H1 (cell line): ENCODE data around the gene MYO1G. TPM values are rescaled to one million over a fixed set of nuclear protein-coding genes. Genes with fewer than 3 reads are reported as not detected.
A peak's percentile ranks its signal among the peaks of the same experiment; 100 is the strongest.

Source experiments
- CTCF ChIA-PET: fragments of 300-600 bp; sonication (Branson Sonifier 250); formaldehyde crosslinking; loops from one replicate; lab custom pipeline; 2021; ENCODE audit not compliant: partially characterized antibody; lab: Charles Lee
- POLR2A ChIA-PET: fragments of 300-600 bp; sonication (Branson Sonifier 250); formaldehyde crosslinking; loops from one replicate; lab custom pipeline; 2021; ENCODE audit warnings: inconsistent platforms; ENCODE audit not compliant: partially characterized antibody; lab: Charles Lee
- DNase-seq, 2 experiments: peaks; one replicate each; pipeline versions ENCODE4 v3.0.0 to v3.0.0-alpha.2; 2010 to 2022; ENCODE audit warnings: low spot score in 2 of 2, low read depth in 1 of 2, mixed read lengths in 1 of 2
- FAIRE-seq: peaks from 2 replicates; lab custom pipeline; 2011; peaks lifted over from hg19 to GRCh38; lab: Jason Lieb, UNC
- H2AFZ ChIP-seq: 2 replicates; pipeline ENCODE4 v1.8.1; 2012; ENCODE audit warnings: low read length, inconsistent platforms
- H2AK5ac ChIP-seq: 2 replicates; pipeline ENCODE4 v1.6.1; 2013; ENCODE audit warnings: low read depth, low read length
- H2BK120ac ChIP-seq: replicated peaks from 2 replicates; pipeline ENCODE3; 2013; ENCODE audit warnings: low read depth, low read length, inconsistent platforms
- H2BK12ac ChIP-seq: 2 replicates; pipeline ENCODE4 v1.6.1; 2013; ENCODE audit warnings: low read depth, low read length
- H2BK15ac ChIP-seq: 2 replicates; pipeline ENCODE4 v1.6.1; 2013; ENCODE audit warnings: low read length
- H2BK20ac ChIP-seq: 2 replicates; pipeline ENCODE4 v1.6.1; 2013; ENCODE audit warnings: low read length
- H2BK5ac ChIP-seq: 2 replicates; pipeline ENCODE4 v1.6.1; 2013; ENCODE audit warnings: low read depth, low read length
- H3K14ac ChIP-seq: 2 replicates; pipeline ENCODE4 v1.6.1; 2013; ENCODE audit warnings: inconsistent platforms; ENCODE audit not compliant: insufficient read length
- H3K18ac ChIP-seq: 2 replicates; pipeline ENCODE4 v1.6.1; 2013; ENCODE audit warnings: low read length; ENCODE audit errors: extremely low read depth
- H3K23ac ChIP-seq: 2 replicates; pipeline ENCODE4 v1.6.1; 2013; ENCODE audit warnings: inconsistent platforms; ENCODE audit not compliant: insufficient read length
- H3K23me2 ChIP-seq: 2 replicates; pipeline ENCODE4 v1.6.1; 2013; ENCODE audit warnings: low read depth, low read length
- H3K27ac ChIP-seq: 2 replicates; pipeline ENCODE4 v1.6.1; 2011; ENCODE audit warnings: low read depth, low read length, inconsistent platforms
- H3K27me3 ChIP-seq, 4 experiments: replicated peaks in 1 of 4; 1 replicate in 1 of 4; 2 replicates in 3 of 4; pipeline versions ENCODE4 v1.6.1 to v1.8.1; 2011 to 2013; ENCODE audit warnings: low read length in 3 of 4, mild to moderate bottlenecking in 3 of 4, inconsistent platforms in 2 of 4, mixed read lengths in 2 of 4, moderate library complexity in 1 of 4; ENCODE audit not compliant: control insufficient read depth in 3 of 4, insufficient read depth in 3 of 4; ENCODE audit errors: extremely low read depth in 1 of 4
- H3K36me3 ChIP-seq, 4 experiments: 2 replicates each; pipeline versions ENCODE4 v1.6.1 to v1.8.1; 2011 to 2013; ENCODE audit warnings: mild to moderate bottlenecking in 4 of 4, low read length in 3 of 4, moderate library complexity in 2 of 4, control low read depth in 1 of 4, inconsistent platforms in 1 of 4; ENCODE audit not compliant: insufficient read depth in 4 of 4, control insufficient read depth in 2 of 4
- H3K4ac ChIP-seq: replicated peaks from 2 replicates; pipeline ENCODE3; 2013; ENCODE audit warnings: low read length, low read depth, mixed read lengths, inconsistent platforms; ENCODE audit not compliant: insufficient read length
- H3K4me1 ChIP-seq, 4 experiments: replicated peaks in 1 of 4; 1 replicate in 1 of 4; 2 replicates in 3 of 4; pipeline versions ENCODE4 v1.6.1 to v1.8.1; 2011 to 2013; ENCODE audit warnings: low read length in 3 of 4, inconsistent platforms in 2 of 4, mixed read lengths in 1 of 4; ENCODE audit not compliant: insufficient read depth in 4 of 4, control insufficient read depth in 3 of 4
- H3K4me2 ChIP-seq, 2 experiments: 2 replicates each; pipeline versions ENCODE4 v1.6.1 to v1.8.1; 2011 to 2013; ENCODE audit warnings: low read depth in 2 of 2, low read length in 2 of 2, control low read depth in 1 of 2, inconsistent platforms in 1 of 2, mild to moderate bottlenecking in 1 of 2; ENCODE audit not compliant: insufficient read depth in 1 of 2
- H3K4me3 ChIP-seq, 4 experiments: fragments of 200-600, 300-600 bp in 1 of 4; sonication (generic), shearing (Covaris generic), sonication (Bioruptor Twin) in 1 of 4; 2 replicates each; pipeline versions ENCODE4 v1.5.1 to v1.8.1; 2011 to 2016; ENCODE audit warnings: low read length in 4 of 4, low read depth in 3 of 4, control low read depth in 2 of 4, inconsistent platforms in 2 of 4, mild to moderate bottlenecking in 2 of 4, mixed read lengths in 1 of 4, moderate library complexity in 1 of 4; ENCODE audit not compliant: insufficient read depth in 2 of 4; ENCODE audit errors: extremely low read depth in 1 of 4
- H3K56ac ChIP-seq: replicated peaks from 2 replicates; pipeline ENCODE3; 2013; ENCODE audit warnings: low read depth, mild to moderate bottlenecking, mixed read lengths, low read length, inconsistent platforms; ENCODE audit not compliant: insufficient read length
- H3K79me1 ChIP-seq: 2 replicates; pipeline ENCODE4 v1.6.1; 2013; ENCODE audit warnings: low read depth, low read length, control low read depth
- H3K79me2 ChIP-seq, 2 experiments: 2 replicates each; pipeline versions ENCODE4 v1.6.1 to v1.8.1; 2012 to 2013; ENCODE audit warnings: low read length in 2 of 2, mild to moderate bottlenecking in 2 of 2, inconsistent platforms in 1 of 2; ENCODE audit not compliant: insufficient read depth in 2 of 2, control insufficient read depth in 1 of 2
- H3K9ac ChIP-seq, 4 experiments: replicated peaks in 1 of 4; 1 replicate in 1 of 4; 2 replicates in 3 of 4; pipeline versions ENCODE4 v1.6.1 to v1.8.1; 2011 to 2013; ENCODE audit warnings: low read depth in 3 of 4, low read length in 3 of 4, control low read depth in 2 of 4, mild to moderate bottlenecking in 2 of 4, moderate library complexity in 2 of 4, inconsistent platforms in 1 of 4; ENCODE audit errors: extremely low read depth in 1 of 4
- H3K9me3 ChIP-seq, 2 experiments: 2 replicates each; pipeline versions ENCODE4 v1.6.1 to v1.8.1; 2012 to 2013; ENCODE audit warnings: mild to moderate bottlenecking in 2 of 2, moderate library complexity in 2 of 2, control low read depth in 1 of 2, inconsistent platforms in 1 of 2, low read depth in 1 of 2, low read length in 1 of 2, mixed read lengths in 1 of 2; ENCODE audit not compliant: insufficient read depth in 2 of 2
- H4K20me1 ChIP-seq, 2 experiments: replicated peaks in 1 of 2; 2 replicates each; pipeline versions ENCODE3 to v1.8.1; 2011 to 2013; ENCODE audit warnings: inconsistent platforms in 2 of 2, low read length in 2 of 2, mild to moderate bottlenecking in 1 of 2; ENCODE audit not compliant: insufficient read depth in 2 of 2, control insufficient read depth in 1 of 2
- H4K5ac ChIP-seq: 2 replicates; pipeline ENCODE4 v1.6.1; 2013; ENCODE audit warnings: low read length, low read depth, mixed read lengths, inconsistent platforms; ENCODE audit not compliant: insufficient read length
- H4K8ac ChIP-seq: 2 replicates; pipeline ENCODE4 v1.8.0; 2013; ENCODE audit warnings: mild to moderate bottlenecking, moderate library complexity, low read length, inconsistent platforms; ENCODE audit not compliant: insufficient read depth; ENCODE audit errors: extremely low read depth
- H4K91ac ChIP-seq: replicated peaks from 2 replicates; pipeline ENCODE3; 2013; ENCODE audit warnings: low read length, mixed read lengths, inconsistent platforms; ENCODE audit not compliant: insufficient read length
- CEBPB ChIP-seq: IDR thresholded peaks from 2 replicates; pipeline ENCODE4 v1.6.1; 2012; ENCODE audit warnings: low read depth, low read length
- GTF2F1 ChIP-seq: IDR thresholded peaks from 2 replicates; pipeline ENCODE4 v1.6.1; 2012; ENCODE audit warnings: low read depth, low read length, improper control_type of control experiment, borderline replicate concordance
- HDAC2 ChIP-seq, 2 experiments: fragments of 300-600 bp in 1 of 2; sonication (generic) in 1 of 2; IDR thresholded peaks; 2 replicates each; pipeline ENCODE4 v1.6.1; 2011 to 2012; ENCODE audit warnings: low read depth in 2 of 2, low read length in 2 of 2, mild to moderate bottlenecking in 2 of 2, moderate library complexity in 2 of 2, borderline replicate concordance in 1 of 2, inconsistent platforms in 1 of 2
- NANOG ChIP-seq: IDR thresholded peaks from 2 replicates; pipeline ENCODE4 v1.6.1; 2011; ENCODE audit warnings: low read length, low read depth, mild to moderate bottlenecking, inconsistent platforms; ENCODE audit not compliant: insufficient read depth, poor library complexity, severe bottlenecking
- RAD21 ChIP-seq, 2 experiments: IDR thresholded peaks in 1 of 2; conservative IDR thresholded peaks in 1 of 2; 2 replicates each; pipeline ENCODE4 v1.6.1; 2011; ENCODE audit warnings: low read depth in 2 of 2, low read length in 2 of 2, improper control_type of control experiment in 1 of 2, inconsistent platforms in 1 of 2, mild to moderate bottlenecking in 1 of 2, moderate library complexity in 1 of 2
- RFX5 ChIP-seq: IDR thresholded peaks from 2 replicates; pipeline ENCODE4 v1.6.1; 2011; ENCODE audit warnings: low read depth, low read length, improper control_type of control experiment, borderline replicate concordance
- SAP30 ChIP-seq: fragments of 300-600 bp; sonication (generic); IDR thresholded peaks from 2 replicates; pipeline ENCODE4 v1.7.1; 2012; ENCODE audit warnings: low read length, moderate library complexity, mild to moderate bottlenecking, inconsistent platforms; ENCODE audit not compliant: insufficient read depth, insufficient replicate concordance
- TAF1 ChIP-seq: IDR thresholded peaks from 2 replicates; pipeline ENCODE4 v1.6.1; 2011; ENCODE audit warnings: mild to moderate bottlenecking, low read depth, low read length
- WGBS, 2 experiments: shearing (Covaris generic) in 1 of 2; methylation state at CpG; one replicate each; pipeline versions ENCODE4 v1.1.6 to v1.1.7; 2013 to 2015; ENCODE audit warnings: low lambda C conversion rate in 2 of 2, mixed read lengths in 2 of 2, inconsistent platforms in 1 of 2, low coverage in 1 of 2, missing lambda C conversion rate in 1 of 2; ENCODE audit not compliant: insufficient replicate concordance in 2 of 2, insufficient coverage in 1 of 2, insufficient read length in 1 of 2; ENCODE audit errors: extremely low coverage in 1 of 2, missing lambda C conversion rate in 1 of 2; 5-methylcytosine and 5-hydroxymethylcytosine counted together
- polyA plus RNA-seq, 7 experiments: library from polyadenylated mRNA; depleted of rRNA in 3 of 7; stranded (reverse) in 5 of 7; unstranded in 2 of 7; fragments of >200 nt in 5 of 7; fragments of 200-250 nt in 2 of 7; gene quantifications; 1 replicate in 5 of 7; 2 replicates in 1 of 7; 4 replicates in 1 of 7; pipeline versions ENCODE4 v1.2.1 to v1.2.3, GENCODE V29; 2011 to 2013; ENCODE audit warnings: missing spikeins in 2 of 7, mixed read lengths in 2 of 7
- total RNA-seq: library from RNA; stranded (reverse); fragmentation: NEBNext Ultra II Directional; extraction: Animal tissue kit (Norgen Biotek cat#: 25700); gene quantifications from 2 replicates; pipeline ENCODE4 v1.2.1, GENCODE V29; 2021

The MYO1G gene
- total and polyA plus RNA-seq, 2 of the 8 experiments (the other 6 are each of a cell fraction or from before 2014, with no cell fraction given), result 0.08 to 0.19 TPM

DNA sequence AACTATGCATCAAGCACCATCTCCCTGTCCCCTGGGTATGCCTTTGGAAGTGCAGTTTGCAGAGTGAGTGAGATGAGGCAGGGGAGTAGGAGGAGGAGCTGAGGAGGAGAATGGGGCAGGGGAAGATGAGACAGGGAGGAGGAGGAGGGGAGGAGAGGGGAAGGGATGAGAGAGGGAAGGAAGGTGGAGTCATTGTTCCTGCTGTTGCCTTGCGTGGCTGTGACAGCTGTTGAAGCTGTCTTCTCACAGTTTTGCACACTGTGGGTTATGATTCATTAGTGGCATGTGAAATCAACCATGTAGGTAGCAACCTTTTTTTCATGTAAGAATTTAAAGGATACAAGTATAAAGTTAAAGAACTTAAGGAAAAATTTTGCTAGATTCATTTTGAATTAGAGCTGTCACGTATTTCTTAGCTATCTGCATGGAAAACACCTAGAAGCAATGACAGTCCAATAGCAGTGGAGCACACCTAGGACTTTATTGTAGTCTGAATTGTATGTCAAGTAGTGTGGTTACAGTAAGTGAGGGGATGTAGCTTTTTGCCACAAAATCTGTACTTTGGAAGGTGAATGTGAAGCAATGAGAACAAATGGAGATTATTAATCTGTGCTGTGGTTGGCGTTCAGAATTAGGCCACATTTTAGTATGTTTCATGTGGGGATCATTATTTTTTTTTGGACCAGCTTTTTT, 42.9 kb upstream of the MYO1G start:
- Histone ChIP-seq H3K23ac (no peak overlapping the region), H3K9me3 (peaks cover 0 to 7% of the 10 kb centered on the region in 2 experiments; a peak in 1 of 4 replicates), H3K9ac (no peak overlapping the region; a peak in 1 of 7 replicates), H3K4me3 (no peak overlapping the region), H2BK120ac (no peak overlapping the region), H2BK12ac (no peak overlapping the region), H2BK5ac (no peak overlapping the region), H3K18ac (no peak overlapping the region), H2BK20ac (no peak overlapping the region), H4K8ac (no peak overlapping the region), H3K4me1 (no peaks in the 10 kb centered on the region), H4K20me1 (peaks cover 3 to 4% of the 10 kb centered on the region in 2 experiments), H3K4ac (no peak overlapping the region), H3K36me3 (no peaks in the 10 kb centered on the region; a peak in 2 of 8 replicates), H3K79me1 (peaks cover 3% of the 10 kb centered on the region), H3K56ac (no peak overlapping the region), H4K5ac (no peak overlapping the region), H3K23me2 (no peaks in the 10 kb centered on the region), H3K27me3 (no peaks in the 10 kb centered on the region), H3K79me2 (peaks cover 0 to 18% of the 10 kb centered on the region in 2 experiments; a peak in 2 of 4 replicates), H3K4me2 (no peak overlapping the region), H2BK15ac (no peak overlapping the region), H3K14ac (no peak overlapping the region), H2AFZ (no peak overlapping the region), H3K27ac (no peak overlapping the region), H2AK5ac (0 out of 2 replicates have a peak overlapping the region, but pooled peaks have one; percentile 85), H4K91ac (no peak overlapping the region)
- CTCF ChIA-PET, result interaction anchor here (0.6 to 2.2 kb wide), 6 partner anchors 10 to 604 kb away, joined by 3 to 10 read pairs (median 3); no protein-coding TSS in a partner anchor
- POLR2A ChIA-PET, result interaction anchor here (0.9 kb wide), 1 partner anchor 140 kb away, joined by 4 read pairs; no protein-coding TSS in a partner anchor
- 87% methylated on average over 3 of the region's 3 CpGs; no CpG with 5 or more reads in 1 of the 2 experiments for WGBS, 2 experiments
- DNase-seq, result no peak
- FAIRE-seq, result no peak
- TF ChIP-seq RAD21 (IDR thresholded peaks at IDR 0.05 in 1 of 2, conservative IDR thresholded peaks at IDR 0.05 in 1 of 2; ENCODE audit: low read depth in 2 of 2, low read length in 2 of 2) (no peak), SAP30 (no peak), GTF2F1 (no peak), CEBPB (no peak), HDAC2 (IDR thresholded peaks at IDR 0.05; ENCODE audit: borderline replicate concordance in 1 of 2, low read depth in 2 of 2, low read length in 2 of 2) (no peak), TAF1 (no peak), RFX5 (no peak), NANOG (no peak)
